HG03460 (cell line): Measurements from ENCODE around the gene THY1.
"Not testable (repeated sequence)": the region's sequence is repeated elsewhere in the genome, so short reads cannot be mapped to it uniquely, and the experiment has no call there.

Source experiments
- ATAC-seq: cut with Tn5 transposase; IDR thresholded peaks from one replicate; pipeline ENCODE4 v1.9.1; 2021; ENCODE audit not compliant: unreplicated experiment

The THY1 gene

GRCh38 chr11:119389611-119390254 lies 33.2 kb downstream of the THY1 start:
- no peak for ATAC-seq

DNA sequence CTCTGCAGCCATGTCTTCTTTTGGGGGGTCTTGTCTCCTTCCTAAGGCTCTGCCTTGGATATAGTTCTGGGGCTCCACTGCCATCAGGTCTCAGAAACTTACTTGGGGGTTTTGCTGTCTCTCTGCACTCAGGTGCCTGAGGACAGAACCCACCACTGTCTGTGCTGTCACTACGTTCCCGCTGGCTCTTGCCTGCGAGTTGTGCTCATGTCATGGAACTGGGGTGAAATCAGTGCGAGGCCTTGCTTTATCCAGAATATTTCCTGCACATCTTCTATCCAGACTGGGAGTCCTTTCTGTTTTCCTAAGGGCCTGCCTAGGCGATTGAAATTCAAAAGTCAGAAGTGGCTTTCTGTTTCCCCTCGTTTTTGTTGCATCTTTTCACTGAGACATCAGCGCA lies 34.9 kb downstream of the THY1 start:
- ATAC-seq: no peak

DNA sequence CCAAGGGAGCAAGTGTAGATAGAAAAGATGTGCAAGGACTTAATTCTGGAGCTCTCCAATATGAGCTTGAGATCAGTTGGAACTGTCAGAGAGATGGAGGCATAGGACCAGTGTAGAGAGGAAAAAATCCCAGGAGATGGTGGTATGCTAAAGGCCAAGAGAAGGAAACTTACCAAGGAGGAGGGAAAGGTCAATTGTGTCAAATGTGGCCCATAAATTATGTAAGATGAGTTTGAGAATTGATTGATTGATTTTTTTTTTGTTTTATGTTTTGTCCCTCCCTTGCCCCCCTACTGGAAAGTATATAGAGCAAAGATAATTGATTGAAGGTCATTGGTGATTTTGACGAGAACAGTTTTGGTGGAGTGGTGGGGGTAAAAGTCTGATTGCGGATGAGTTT lies 38.6 kb downstream of the THY1 start:
- ATAC-seq: no peak

DNA sequence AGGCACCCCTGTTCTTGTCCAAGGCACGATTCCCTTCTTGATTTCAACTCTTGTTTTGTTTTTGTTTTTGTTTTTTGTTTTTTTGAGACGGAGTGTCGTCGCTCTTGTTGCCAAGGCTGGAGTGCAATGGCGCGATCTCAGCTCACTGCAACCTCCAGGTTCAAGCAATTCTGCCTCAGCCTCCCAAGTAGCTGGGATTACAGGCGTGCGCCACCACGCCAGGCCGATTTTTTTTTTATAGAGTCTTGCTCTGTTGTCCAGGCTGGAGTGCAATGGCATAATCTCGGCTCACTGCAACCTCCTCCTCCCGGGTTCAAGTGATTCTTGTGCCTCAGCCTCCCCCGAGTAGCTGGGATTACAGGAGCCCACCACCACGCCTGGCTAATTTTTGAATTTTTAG lies 40.5 kb downstream of the THY1 start:
- ATAC-seq: not testable (repeated sequence)

- no peak for ATAC-seq
These were observed 40.9 kb downstream of the THY1 start for GRCh38 chr11:119382101-119382500.

DNA sequence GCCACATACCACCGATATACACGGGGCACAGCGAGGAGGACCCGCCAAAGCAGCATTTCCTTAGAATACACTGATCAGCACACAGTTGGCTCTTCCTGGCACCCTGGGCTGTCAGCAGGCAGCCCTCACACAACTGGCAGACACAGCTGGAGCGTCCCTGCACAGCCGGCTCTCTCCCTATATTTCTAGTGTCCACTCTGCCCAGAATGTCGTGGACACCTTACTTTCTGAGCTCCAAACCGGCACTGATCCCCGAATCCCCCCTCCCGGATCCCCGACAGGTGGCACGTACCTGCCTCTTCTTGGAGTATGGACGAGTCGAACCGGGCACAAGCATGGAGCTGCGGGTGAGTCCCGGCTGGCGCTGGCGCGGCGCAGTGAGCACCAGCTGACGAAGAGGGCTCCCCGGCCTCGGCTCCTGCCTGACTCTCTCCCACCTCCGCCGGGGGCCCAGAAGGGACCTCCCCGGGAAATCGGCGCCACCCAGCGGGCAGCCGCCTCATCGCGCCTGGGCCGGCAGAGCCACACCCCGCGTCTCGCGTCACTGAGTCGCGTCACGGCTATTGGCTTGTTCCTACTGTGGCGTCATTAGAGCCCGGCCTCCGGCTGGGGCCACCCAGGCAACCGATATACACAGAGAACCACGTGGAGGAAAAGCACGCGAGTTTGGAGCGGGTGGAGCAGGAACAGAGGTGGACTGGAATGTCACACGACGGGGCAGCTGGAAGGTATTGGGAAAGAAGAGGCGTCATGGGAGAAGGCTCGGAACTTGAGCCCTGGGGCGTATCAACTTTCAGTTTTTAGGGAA lies 41.6 kb downstream of the THY1 start, which contains the start of gene USP2:
TSS of gene USP2 (minus strand) at position 510 of the 808 bp plus-strand sequence. CDS start 8,210 bp downstream, outside the sequence.
- ATAC-seq: peak; percentile 99

GRCh38 chr11:119380827-119381180 lies 42.2 kb downstream of the THY1 start:
- no peak for ATAC-seq

DNA sequence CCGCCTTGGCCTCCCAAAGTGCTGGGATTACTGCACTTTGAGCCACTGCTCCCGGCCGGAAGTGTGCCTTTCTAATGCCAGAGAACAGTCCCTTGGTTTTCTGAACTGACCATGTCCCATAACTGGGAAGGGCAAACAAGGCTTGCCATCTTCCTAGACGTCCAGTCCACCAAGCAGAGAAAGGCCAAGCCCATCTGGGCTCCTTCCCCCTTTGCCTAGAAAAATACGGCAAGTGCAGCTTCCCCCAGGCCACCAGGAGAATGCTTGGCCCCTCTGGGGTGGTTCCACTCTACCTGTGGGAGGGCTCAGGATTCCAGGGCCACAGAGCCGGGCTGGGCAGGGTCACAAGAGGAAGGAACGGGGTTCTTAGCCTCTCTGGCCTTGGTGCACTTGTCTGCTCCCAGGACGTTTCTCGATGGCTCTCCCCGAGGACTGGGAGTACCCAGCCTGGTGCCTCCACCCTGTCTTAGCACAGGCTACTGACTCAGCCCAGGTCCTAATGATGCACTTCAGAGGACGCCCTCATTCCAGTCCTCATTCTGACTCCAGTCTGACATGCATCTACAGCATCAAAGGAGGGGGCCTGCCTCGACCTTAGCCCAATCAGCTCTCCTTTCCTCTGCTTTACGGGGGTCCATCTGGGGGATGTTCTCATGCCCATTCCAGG lies 42.7 kb downstream of the THY1 start:
- ATAC-seq: no peak

- no peak for ATAC-seq
These were observed 44.0 kb downstream of the THY1 start for GRCh38 chr11:119378851-119379465.

DNA sequence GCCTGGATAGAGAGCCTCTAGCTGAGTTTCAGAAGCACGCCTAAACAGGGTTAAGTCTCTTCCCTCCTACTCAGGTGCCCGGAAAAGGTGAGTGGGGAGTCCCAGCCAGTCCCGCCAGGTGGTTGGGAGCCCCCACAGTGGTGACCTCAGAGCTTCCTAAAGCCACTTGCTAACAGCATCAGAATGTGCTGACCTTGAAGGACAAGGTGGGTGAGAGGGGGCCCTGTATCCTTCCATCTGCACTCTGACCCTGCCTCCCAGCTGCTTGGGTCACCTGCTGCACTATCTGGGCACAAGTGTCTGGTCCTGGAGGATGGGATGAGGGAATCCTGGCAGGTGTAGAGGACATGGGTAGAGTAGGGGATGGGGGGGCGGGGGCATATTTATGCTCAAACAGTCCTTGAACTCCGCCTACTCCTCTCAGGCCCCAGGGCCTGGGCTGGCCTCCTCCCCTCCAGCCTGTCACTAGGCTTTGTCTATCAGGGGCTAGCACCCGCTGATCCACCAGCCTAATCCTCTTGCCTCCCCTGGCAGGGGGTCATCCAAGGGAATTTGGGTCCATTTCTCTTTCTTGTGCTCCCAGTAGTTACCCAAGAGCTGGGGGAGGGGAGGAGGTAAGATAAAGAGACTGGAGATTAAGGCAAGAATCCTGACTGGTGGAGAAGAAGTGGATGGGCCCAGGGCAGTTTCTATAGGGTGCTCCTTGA lies 44.9 kb downstream of the THY1 start:
- ATAC-seq: no peak

- ATAC-seq: no peak
These were observed 45.7 kb downstream of the THY1 start for GRCh38 chr11:119377112-119377901.

DNA sequence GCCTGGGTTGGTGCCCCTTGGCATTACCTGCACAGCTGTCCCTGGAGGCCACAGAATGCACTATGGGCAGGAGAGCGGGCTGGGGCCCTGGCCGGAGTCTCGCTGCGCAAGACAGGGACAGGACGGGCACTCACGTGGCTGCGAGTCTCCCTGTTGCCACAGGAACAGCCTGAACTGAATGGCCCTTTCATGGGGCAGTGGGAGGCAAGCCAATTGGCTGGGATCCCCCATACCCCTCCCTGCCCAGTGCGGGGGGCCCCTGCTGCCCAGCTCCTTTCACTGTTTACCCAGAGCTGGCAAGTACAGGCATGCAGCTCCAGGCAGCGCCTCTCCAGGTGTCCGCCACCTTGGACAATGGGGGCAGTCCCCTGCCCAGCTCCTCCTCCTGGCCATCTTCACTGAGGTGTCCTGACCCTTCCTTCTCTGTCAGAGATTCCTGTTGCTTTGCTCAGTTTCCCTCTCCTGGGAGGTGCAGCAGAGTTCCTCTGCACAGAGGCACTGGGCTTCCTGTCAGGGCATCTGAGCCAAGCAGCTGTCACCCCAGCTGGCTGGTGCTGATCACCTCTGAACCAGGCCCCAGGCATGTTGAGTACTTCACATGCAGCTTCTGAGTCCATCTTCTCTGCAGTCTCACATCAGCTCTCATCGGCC lies 46.6 kb downstream of the THY1 start:
- ATAC-seq: no peak

GRCh38 chr11:119375337-119376196 lies 47.4 kb downstream of the THY1 start:
- ATAC-seq: no peak

- no peak for ATAC-seq
These were observed 48.2 kb downstream of the THY1 start for GRCh38 chr11:119374632-119375336.

- ATAC-seq: no peak
These were observed 48.9 kb downstream of the THY1 start for GRCh38 chr11:119373921-119374631.

- no peak for ATAC-seq
These were observed 49.7 kb downstream of the THY1 start for GRCh38 chr11:119373059-119373920.
